Dendritic cell treated with granulocyte-macrophage colony-stimulating factor and Interleukin-4, amounts not matched to agents 40 ng/mL and 50 ng/mL, for 4 days (primary cell): Measurements from ENCODE around the gene IMPACT.

Source experiments
- H3K27ac Mint-ChIP-seq: one replicate; pipeline ENCODE4 v1.8.0; 2022; ENCODE audit warnings: mild to moderate bottlenecking, mixed read lengths
- H3K27me3 Mint-ChIP-seq: one replicate; pipeline ENCODE4 v1.8.0; 2022; ENCODE audit warnings: mild to moderate bottlenecking, mixed read lengths
- H3K36me3 Mint-ChIP-seq: one replicate; pipeline ENCODE4 v1.8.0; 2022; ENCODE audit warnings: low read depth, mixed read lengths
- H3K4me1 Mint-ChIP-seq: one replicate; pipeline ENCODE4 v1.8.0; 2022; ENCODE audit warnings: low read depth, mixed read lengths
- H3K4me3 Mint-ChIP-seq: one replicate; pipeline ENCODE4 v1.8.0; 2022; ENCODE audit warnings: mild to moderate bottlenecking, moderate library complexity, mixed read lengths
- H3K9me3 Mint-ChIP-seq: one replicate; pipeline ENCODE4 v1.8.0; 2022; ENCODE audit warnings: mixed read lengths
- intact Hi-C: fragments of 100-400 bp; cut with micrococcal nuclease; formaldehyde crosslinking; loops from one replicate; pipeline ENCODE4 v1.15.0; 2022

Gene IMPACT

GRCh38 chr18:24426398-24427294, at the start of gene IMPACT:
Gene IMPACT (plus strand): TSS chr18:24426670. CDS start chr18:24426757, 87 bp downstream.
- Mint-ChIP-seq H3K36me3 (peaks cover 24% of the 10 kb centered on the region), H3K27ac (peak within 1 kb of the TSS; percentile 95), H3K4me1 (peaks cover 30% of the 10 kb centered on the region), H3K9me3 (peaks cover 7% of the 10 kb centered on the region), H3K27me3 (peaks cover 17% of the 10 kb centered on the region), H3K4me3 (peak within 1 kb of the TSS; percentile 97)
- intact Hi-C loops, result loop anchor here (2.0 to 5.0 kb wide), 2 partner anchors 28 to 61 kb away; no protein-coding TSS in a partner anchor

- no peaks in the 10 kb centered on the region for H3K9me3 Mint-ChIP-seq
- H3K27ac Mint-ChIP-seq, result no peak overlapping the region
- H3K4me3 Mint-ChIP-seq, result no peak overlapping the region
- intact Hi-C loops, result no loop called here
- peaks cover 49% of the 10 kb centered on the region for H3K36me3 Mint-ChIP-seq
- H3K27me3 Mint-ChIP-seq, result no peaks in the 10 kb centered on the region
- H3K4me1 Mint-ChIP-seq, result peaks cover 28% of the 10 kb centered on the region
Observed at GRCh38 chr18:24378598-24378997, 47.9 kb upstream of the IMPACT start.

GRCh38 chr18:24380163-24380747, 46.2 kb upstream of the IMPACT start:
- intact Hi-C loops, result no loop called here

GRCh38 chr18:24381126-24381525, 45.3 kb upstream of the IMPACT start:
- no peaks in the 10 kb centered on the region for H3K27me3 Mint-ChIP-seq
- peaks cover 34% of the 10 kb centered on the region for H3K4me1 Mint-ChIP-seq
- H3K27ac Mint-ChIP-seq, result no peak overlapping the region
- no peaks in the 10 kb centered on the region for H3K9me3 Mint-ChIP-seq
- H3K36me3 Mint-ChIP-seq, result peaks cover 36% of the 10 kb centered on the region
- no peak overlapping the region for H3K4me3 Mint-ChIP-seq
- intact Hi-C loops, result no loop called here

More at GRCh38 chr18:24380163-24380747, 46.2 kb upstream of the IMPACT start:
- Mint-ChIP-seq H3K4me3 (no peak overlapping the region), H3K27ac (peak overlapping the region; percentile 14), H3K9me3 (no peaks in the 10 kb centered on the region), H3K36me3 (peaks cover 44% of the 10 kb centered on the region), H3K4me1 (peaks cover 27% of the 10 kb centered on the region), H3K27me3 (no peaks in the 10 kb centered on the region)

GRCh38 chr18:24386681-24387080, 39.8 kb upstream of the IMPACT start:
- Mint-ChIP-seq H3K4me1 (peaks cover 31% of the 10 kb centered on the region), H3K27me3 (no peaks in the 10 kb centered on the region), H3K27ac (no peak overlapping the region), H3K36me3 (peaks cover 16% of the 10 kb centered on the region), H3K9me3 (no peaks in the 10 kb centered on the region), H3K4me3 (no peak overlapping the region)
- intact Hi-C loops, result no loop called here

GRCh38 chr18:24388957-24389356, 37.5 kb upstream of the IMPACT start:
- Mint-ChIP-seq H3K9me3 (no peaks in the 10 kb centered on the region), H3K36me3 (peaks cover 7% of the 10 kb centered on the region), H3K4me3 (no peak overlapping the region), H3K27me3 (no peaks in the 10 kb centered on the region), H3K4me1 (peaks cover 28% of the 10 kb centered on the region), H3K27ac (no peak overlapping the region)
- intact Hi-C loops, result no loop called here

- intact Hi-C loops, result loop anchor here (5.0 kb wide), 1 partner anchor 33 kb away; no protein-coding TSS in a partner anchor
- Mint-ChIP-seq H3K4me3 (peak overlapping the region; percentile 67), H3K9me3 (no peaks in the 10 kb centered on the region), H3K36me3 (no peaks in the 10 kb centered on the region), H3K4me1 (peaks cover 13% of the 10 kb centered on the region), H3K27ac (peak overlapping the region; percentile 65), H3K27me3 (no peaks in the 10 kb centered on the region)
Observed at GRCh38 chr18:24395049-24395795, 31.2 kb upstream of the IMPACT start.

- no peaks in the 10 kb centered on the region for H3K9me3 Mint-ChIP-seq
- H3K36me3 Mint-ChIP-seq, result no peaks in the 10 kb centered on the region
- no peaks in the 10 kb centered on the region for H3K27me3 Mint-ChIP-seq
- intact Hi-C loops, result loop anchor here (5.0 kb wide), 1 partner anchor 34 kb away; no protein-coding TSS in a partner anchor
- peaks cover 9% of the 10 kb centered on the region for H3K4me1 Mint-ChIP-seq
- H3K27ac Mint-ChIP-seq, result no peak overlapping the region
- peak overlapping the region; percentile 13 for H3K4me3 Mint-ChIP-seq
Observed at GRCh38 chr18:24396082-24396633, 30.3 kb upstream of the IMPACT start.

- intact Hi-C loops, result loop anchor here (5.0 kb wide), 1 partner anchor 35 kb away; no protein-coding TSS in a partner anchor
- Mint-ChIP-seq H3K4me3 (peak overlapping the region; percentile 77), H3K4me1 (peaks cover 10% of the 10 kb centered on the region), H3K36me3 (no peaks in the 10 kb centered on the region), H3K9me3 (no peaks in the 10 kb centered on the region), H3K27ac (peak overlapping the region; percentile 85), H3K27me3 (no peaks in the 10 kb centered on the region)
Observed at GRCh38 chr18:24397131-24397693, 29.3 kb upstream of the IMPACT start.

GRCh38 chr18:24397694-24398368, 28.6 kb upstream of the IMPACT start, which contains the start of gene OSBPL1A:
Gene OSBPL1A (minus strand): TSS chr18:24397824. CDS start chr18:24377533, 20,291 bp downstream.
- no peaks in the 10 kb centered on the region for H3K9me3 Mint-ChIP-seq
- H3K27ac Mint-ChIP-seq, result peak within 1 kb of the TSS; percentile 85
- intact Hi-C loops, result loop anchor here (2.0 to 5.0 kb wide), 2 partner anchors 29 to 36 kb away; partner anchors contain the start of gene IMPACT

GRCh38 chr18:24398540-24398939, 27.9 kb upstream of the IMPACT start:
- H3K27me3 Mint-ChIP-seq, result no peaks in the 10 kb centered on the region
- H3K36me3 Mint-ChIP-seq, result no peaks in the 10 kb centered on the region
- H3K4me1 Mint-ChIP-seq, result peaks cover 17% of the 10 kb centered on the region
- H3K27ac Mint-ChIP-seq, result peak overlapping the region; percentile 85
- H3K4me3 Mint-ChIP-seq, result peak overlapping the region; percentile 50
- intact Hi-C loops, result loop anchor here (2.0 to 5.0 kb wide), 2 partner anchors 28 to 36 kb away; partner anchors contain the start of gene IMPACT
- no peaks in the 10 kb centered on the region for H3K9me3 Mint-ChIP-seq

More at GRCh38 chr18:24397694-24398368, 28.6 kb upstream of the IMPACT start, which contains the start of gene OSBPL1A:
- Mint-ChIP-seq H3K27me3 (no peaks in the 10 kb centered on the region), H3K4me1 (peaks cover 16% of the 10 kb centered on the region), H3K36me3 (no peaks in the 10 kb centered on the region), H3K4me3 (peak within 1 kb of the TSS; percentile 77)

- peaks cover 17% of the 10 kb centered on the region for H3K4me1 Mint-ChIP-seq
- no peak overlapping the region for H3K27ac Mint-ChIP-seq
- intact Hi-C loops, result no loop called here
- H3K27me3 Mint-ChIP-seq, result no peaks in the 10 kb centered on the region
- no peak overlapping the region for H3K4me3 Mint-ChIP-seq
- H3K9me3 Mint-ChIP-seq, result no peaks in the 10 kb centered on the region
- no peaks in the 10 kb centered on the region for H3K36me3 Mint-ChIP-seq
Observed at GRCh38 chr18:24400587-24400986, 25.9 kb upstream of the IMPACT start.
